GM12864 (cell line): ENCODE measurements around the gene SLC7A9.

Experiments
- DNase-seq: peaks from one replicate; pipeline ENCODE4 v3.0.0-alpha.2; 2011; ENCODE audit warnings: low read depth
- H3K4me3 ChIP-seq: 2 replicates; pipeline ENCODE4 v1.5.1; 2011; ENCODE audit warnings: mild to moderate bottlenecking, low read depth, low read length, control low read depth
- CTCF ChIP-seq: IDR thresholded peaks from 2 replicates; pipeline ENCODE4 v1.5.1; 2011; ENCODE audit warnings: low read depth, mild to moderate bottlenecking, moderate library complexity, low read length, control low read depth, inconsistent platforms; ENCODE audit errors: missing control alignments

The SLC7A9 gene

GRCh38 chr19:32822916-32823746 lies 46.4 kb downstream of the SLC7A9 start:
- no peak overlapping the region for H3K4me3 ChIP-seq
- DNase-seq, result no peak
- no peak for TF ChIP-seq CTCF

GRCh38 chr19:32819419-32820400 lies 49.9 kb downstream of the SLC7A9 start:
- DNase-seq, result no peak
- H3K4me3 ChIP-seq, result no peak overlapping the region
- no peak for TF ChIP-seq CTCF

GRCh38 chr19:32818536-32818935 lies 51.0 kb downstream of the SLC7A9 start:
- DNase-seq, result no peak
- no peak for TF ChIP-seq CTCF
- H3K4me3 ChIP-seq, result no peak overlapping the region

GRCh38 chr19:32817569-32818476 lies 51.7 kb downstream of the SLC7A9 start:
- DNase-seq, result no peak
- TF ChIP-seq CTCF, result no peak
- no peak overlapping the region for H3K4me3 ChIP-seq

- no peak overlapping the region for H3K4me3 ChIP-seq
- DNase-seq, result no peak
- TF ChIP-seq CTCF, result no peak
These were observed 52.9 kb downstream of the SLC7A9 start for GRCh38 chr19:32816555-32817099.

- DNase-seq, result no peak
- no peak for TF ChIP-seq CTCF
- H3K4me3 ChIP-seq, result no peak overlapping the region
These were observed 54.9 kb downstream of the SLC7A9 start for GRCh38 chr19:32814624-32815023.
